ENCODE data around the gene SIGLEC6. TPM values are rescaled to one million over a fixed set of nuclear protein-coding genes. Genes with fewer than 3 reads are reported as not detected.

Gene SIGLEC6
- total RNA-seq, 1 experiment from 2014 or later: not detected

GRCh38 chr19:51520728-51521127, 10.7 kb downstream of the SIGLEC6 start:
- DNase-seq (ENCODE audit: low read depth, low spot score): no peak
- Histone ChIP-seq H3K36me3 (ENCODE audit: control insufficient read depth, insufficient read depth, low read length) (no peaks in the 10 kb centered on the region), H3K9me3 (ENCODE audit: control insufficient read depth, insufficient read depth, low read depth, low read length) (no peaks in the 10 kb centered on the region), H3K27ac (ENCODE audit: low read length) (no peak overlapping the region), H3K27me3 (ENCODE audit: control insufficient read depth, insufficient read depth, low read length) (no peaks in the 10 kb centered on the region; the same call in 1 of the 2 replicates), H3K4me1 (ENCODE audit: control insufficient read depth, insufficient read depth, low read length) (no peaks in the 10 kb centered on the region), H3K4me3 (ENCODE audit: low read depth in 2 of 2, low read length in 2 of 2) (no peak overlapping the region)
- ChIA-PET POLR2A (no interaction called here), CTCF (no interaction called here)
- ATAC-seq: no peak
- in situ Hi-C loops (cut with HindIII; ENCODE audit: low pct_unique_long_range_greater_than_20kb, low sequenced_read_pairs): no loop called here
- TF ChIP-seq CTCF (IDR thresholded peaks at IDR 0.05): no peak
- TF ChIP-seq REST (IDR thresholded peaks at IDR 0.05; ENCODE audit: insufficient read depth in 1 of 2, low read depth in 2 of 2, low read length in 1 of 2): no peak
- TF ChIP-seq POLR2AphosphoS5 (IDR thresholded peaks at IDR 0.05; ENCODE audit: low read depth, low read length): no peak
- no peak for TF ChIP-seq SIN3A (IDR thresholded peaks at IDR 0.05; ENCODE audit: borderline replicate concordance, insufficient read depth, low read depth, low read length)
- no peak for TF ChIP-seq TCF7L2 (IDR thresholded peaks at IDR 0.05; ENCODE audit: low read depth, low read length)
- intact Hi-C loops (cut with micrococcal nuclease; ENCODE audit: unreplicated experiment): no loop called here
- no TSS peak for BruUV-seq (replicated peaks)

- Histone ChIP-seq H3K27me3 (ENCODE audit: control insufficient read depth, insufficient read depth, low read length) (peaks cover 7% of the 10 kb centered on the region), H3K27ac (ENCODE audit: low read length) (no peak overlapping the region), H3K4me3 (ENCODE audit: low read depth in 2 of 2, low read length in 2 of 2) (no peak overlapping the region), H3K36me3 (ENCODE audit: control insufficient read depth, insufficient read depth, low read length) (no peaks in the 10 kb centered on the region), H3K4me1 (ENCODE audit: control insufficient read depth, insufficient read depth, low read length) (no peaks in the 10 kb centered on the region), H3K9me3 (ENCODE audit: control insufficient read depth, insufficient read depth, low read depth, low read length) (no peaks in the 10 kb centered on the region)
- DNase-seq (ENCODE audit: low read depth, low spot score): peak; percentile 39
- in situ Hi-C loops (cut with HindIII; ENCODE audit: low pct_unique_long_range_greater_than_20kb, low sequenced_read_pairs) (no loop called here), intact Hi-C loops (cut with micrococcal nuclease; ENCODE audit: unreplicated experiment) (no loop called here)
- no peak for TF ChIP-seq REST (IDR thresholded peaks at IDR 0.05; ENCODE audit: insufficient read depth in 1 of 2, low read depth in 2 of 2, low read length in 1 of 2)
- no peak for TF ChIP-seq POLR2AphosphoS5 (IDR thresholded peaks at IDR 0.05; ENCODE audit: low read depth, low read length)
- TF ChIP-seq SIN3A (IDR thresholded peaks at IDR 0.05; ENCODE audit: borderline replicate concordance, insufficient read depth, low read depth, low read length): no peak
- no peak for TF ChIP-seq TCF7L2 (IDR thresholded peaks at IDR 0.05; ENCODE audit: low read depth, low read length)
- TF ChIP-seq CTCF (IDR thresholded peaks at IDR 0.05): peak; percentile 81
- ChIA-PET POLR2A (no interaction called here), CTCF (interaction anchor here (0.8 kb wide), 1 partner anchor 40 kb away, joined by 3 read pairs; no protein-coding TSS in a partner anchor)
- ATAC-seq: peak; percentile 69
- BruUV-seq (replicated peaks): no TSS peak
Measured at GRCh38 chr19:51514866-51515481, 16.5 kb downstream of the SIGLEC6 start.

Data from Panc1 (cell line).